D721Med (cell line): ENCODE measurements around the gene HSPA8.

ENCODE experiments used
- DNase-seq: peaks from one replicate; pipeline ENCODE4 v3.0.0; 2011; ENCODE audit warnings: low spot score; ENCODE audit not compliant: insufficient read length
- FAIRE-seq: peaks from 2 replicates; lab custom pipeline; 2011; peaks lifted over from hg19 to GRCh38; lab: Jason Lieb, UNC
- TF ChIP-seq, protein P1 (sequence below): IDR thresholded peaks from 2 replicates; pipeline ENCODE4 v1.5.1; 2012; ENCODE audit warnings: mild to moderate bottlenecking, control low read depth; ENCODE audit not compliant: insufficient read depth; ENCODE audit errors: missing control alignments

Gene HSPA8

GRCh38 chr11:123072332-123072761 lies 10.4 kb upstream of the HSPA8 start:
- no peak for DNase-seq
- TF ChIP-seq, protein P1, sequence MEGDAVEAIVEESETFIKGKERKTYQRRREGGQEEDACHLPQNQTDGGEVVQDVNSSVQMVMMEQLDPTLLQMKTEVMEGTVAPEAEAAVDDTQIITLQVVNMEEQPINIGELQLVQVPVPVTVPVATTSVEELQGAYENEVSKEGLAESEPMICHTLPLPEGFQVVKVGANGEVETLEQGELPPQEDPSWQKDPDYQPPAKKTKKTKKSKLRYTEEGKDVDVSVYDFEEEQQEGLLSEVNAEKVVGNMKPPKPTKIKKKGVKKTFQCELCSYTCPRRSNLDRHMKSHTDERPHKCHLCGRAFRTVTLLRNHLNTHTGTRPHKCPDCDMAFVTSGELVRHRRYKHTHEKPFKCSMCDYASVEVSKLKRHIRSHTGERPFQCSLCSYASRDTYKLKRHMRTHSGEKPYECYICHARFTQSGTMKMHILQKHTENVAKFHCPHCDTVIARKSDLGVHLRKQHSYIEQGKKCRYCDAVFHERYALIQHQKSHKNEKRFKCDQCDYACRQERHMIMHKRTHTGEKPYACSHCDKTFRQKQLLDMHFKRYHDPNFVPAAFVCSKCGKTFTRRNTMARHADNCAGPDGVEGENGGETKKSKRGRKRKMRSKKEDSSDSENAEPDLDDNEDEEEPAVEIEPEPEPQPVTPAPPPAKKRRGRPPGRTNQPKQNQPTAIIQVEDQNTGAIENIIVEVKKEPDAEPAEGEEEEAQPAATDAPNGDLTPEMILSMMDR: no peak

GRCh38 chr11:123069908-123070821 lies 8.2 kb upstream of the HSPA8 start:
- no peak for FAIRE-seq
- TF ChIP-seq, protein P1: no peak
- no peak for DNase-seq

More at GRCh38 chr11:123072332-123072761, 10.4 kb upstream of the HSPA8 start:
- FAIRE-seq: no peak

- DNase-seq (no peak), FAIRE-seq (no peak)
- TF ChIP-seq, protein P1: no peak
These were observed 3.7 kb upstream of the HSPA8 start for GRCh38 chr11:123065621-123066020.

DNA sequence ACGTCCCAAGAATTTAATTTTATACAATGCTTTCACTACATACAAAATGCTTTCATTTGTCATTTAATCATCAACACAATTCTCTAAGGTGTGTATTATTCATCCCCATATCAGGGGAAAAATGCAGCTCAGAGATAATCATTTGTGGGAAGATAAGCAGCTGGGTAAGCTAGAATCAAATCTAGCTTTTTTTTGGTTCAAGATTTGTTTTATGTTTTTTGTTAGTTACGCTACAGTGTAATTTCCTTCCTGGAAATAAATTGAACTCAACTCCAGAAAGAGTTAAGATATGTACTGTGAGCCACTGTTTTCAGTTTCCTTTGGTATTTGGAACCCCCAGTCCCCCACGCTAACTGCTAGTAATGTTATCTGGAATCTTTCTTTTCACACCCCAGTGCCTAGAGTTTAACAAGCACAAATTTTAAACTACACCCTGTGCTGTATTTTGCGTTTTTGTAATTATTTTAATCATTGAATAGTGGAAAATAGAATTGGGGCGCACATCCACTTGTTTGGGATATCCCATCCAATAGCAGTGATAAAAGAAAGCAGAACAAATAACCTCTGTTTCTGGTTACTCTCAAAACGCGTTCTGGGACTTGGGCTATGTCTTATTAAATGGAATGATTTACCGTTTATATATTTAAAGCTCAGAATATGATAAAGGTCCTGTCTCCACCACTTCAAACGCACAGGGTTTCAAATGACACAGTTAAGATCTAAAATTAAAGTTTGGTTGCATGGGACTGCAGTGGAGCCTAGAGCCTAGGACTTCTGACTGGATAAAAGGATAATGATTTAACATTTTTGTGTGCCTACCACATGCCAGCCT lies 2.1 kb upstream of the HSPA8 start:
- TF ChIP-seq, protein P1: no peak
- FAIRE-seq (no peak), DNase-seq (no peak)

GRCh38 chr11:123062892-123063825 lies 1.2 kb upstream of the HSPA8 start:
- DNase-seq (no peak), FAIRE-seq (no peak)

More at GRCh38 chr11:123062892-123063825, 1.2 kb upstream of the HSPA8 start:
- TF ChIP-seq, protein P1: no peak
